OCI-LY1 (cell line): ENCODE measurements around the gene NSUN6.

Experiments used
- H2AFZ ChIP-seq: fragments of 200-600 bp; sonication (generic), shearing (Covaris generic); 2 replicates; pipeline ENCODE4 v1.6.0; 2014; ENCODE audit warnings: antibody characterized with exemption, mild to moderate bottlenecking, low read length
- H3F3A ChIP-seq: fragments of 200-600 bp; sonication (generic), shearing (Covaris generic); 2 replicates; pipeline ENCODE4 v1.6.0; 2014; ENCODE audit warnings: mild to moderate bottlenecking, antibody characterized with exemption, low read length, moderate library complexity; ENCODE audit not compliant: insufficient read depth
- H3K27ac ChIP-seq: fragments of 200-600 bp; sonication (generic); 2 replicates; pipeline ENCODE4 v1.5.1; 2014; ENCODE audit warnings: low read length, mixed run types, mild to moderate bottlenecking, low read depth; ENCODE audit not compliant: poor library complexity, severe bottlenecking
- H3K27me3 ChIP-seq: fragments of 200-600 bp; sonication (generic); 2 replicates; pipeline ENCODE4 v1.6.0; 2014; ENCODE audit warnings: antibody characterized with exemption, mild to moderate bottlenecking, low read length, moderate library complexity; ENCODE audit not compliant: insufficient read depth
- H3K36me3 ChIP-seq: fragments of 200-600 bp; sonication (generic); 2 replicates; pipeline ENCODE4 v1.6.1; 2014; ENCODE audit warnings: mild to moderate bottlenecking, antibody characterized with exemption, low read length, moderate library complexity, mixed read lengths; ENCODE audit not compliant: insufficient read depth
- H3K4me1 ChIP-seq: fragments of 200-600 bp; sonication (generic); 2 replicates; pipeline ENCODE4 v1.5.1; 2014; ENCODE audit warnings: mild to moderate bottlenecking, low read length, moderate library complexity; ENCODE audit not compliant: insufficient read depth, severe bottlenecking
- H3K4me2 ChIP-seq: fragments of 200-600 bp; sonication (generic), shearing (Covaris generic); 2 replicates; pipeline ENCODE4 v1.6.1; 2014; ENCODE audit warnings: low read length
- H3K4me3 ChIP-seq: fragments of 200-600 bp; sonication (generic); 2 replicates; pipeline ENCODE4 v1.5.1; 2014; ENCODE audit warnings: low read length, low read depth, mild to moderate bottlenecking, mixed read lengths; ENCODE audit not compliant: poor library complexity, severe bottlenecking
- H3K79me2 ChIP-seq: fragments of 200-600 bp; shearing (Covaris generic); 2 replicates; pipeline ENCODE4 v1.6.1; 2016; ENCODE audit warnings: mixed run types, low read length, mixed read lengths; ENCODE audit not compliant: insufficient read depth
- H3K9ac ChIP-seq: fragments of 200-600 bp; sonication (generic), shearing (Covaris generic); 2 replicates; pipeline ENCODE4 v1.6.1; 2014; ENCODE audit warnings: mild to moderate bottlenecking, low read length, mixed read lengths
- H3K9me2 ChIP-seq: fragments of 200-600 bp; sonication (generic), shearing (Covaris generic); 2 replicates; pipeline ENCODE4 v1.6.1; 2014; ENCODE audit warnings: low read depth, mild to moderate bottlenecking, low read length, mixed read lengths
- H3K9me3 ChIP-seq: fragments of 200-600 bp; shearing (Covaris generic); 2 replicates; pipeline ENCODE4 v1.6.1; 2014; ENCODE audit warnings: low read length, mixed read lengths
- H4K20me1 ChIP-seq: fragments of 200-600 bp; sonication (generic), shearing (Covaris generic); 2 replicates; pipeline ENCODE4 v1.6.0; 2016; ENCODE audit warnings: mild to moderate bottlenecking, low read length; ENCODE audit not compliant: insufficient read depth
- EZH2 ChIP-seq: fragments of 200-600 bp; sonication (generic), shearing (Covaris generic); IDR thresholded peaks from 2 replicates; pipeline ENCODE4 v1.8.0; 2017; ENCODE audit warnings: borderline replicate concordance, mixed run types, mild to moderate bottlenecking, antibody characterized with exemption, low read length, moderate library complexity, mixed read lengths
- TF ChIP-seq, protein P1 (sequence below): fragments of 200-600 bp; sonication (generic), shearing (Covaris generic); IDR thresholded peaks from 2 replicates; pipeline ENCODE4 v1.5.1; 2017; ENCODE audit warnings: mild to moderate bottlenecking, antibody characterized with exemption, low read length, moderate library complexity, mixed read lengths

The NSUN6 gene

DNA sequence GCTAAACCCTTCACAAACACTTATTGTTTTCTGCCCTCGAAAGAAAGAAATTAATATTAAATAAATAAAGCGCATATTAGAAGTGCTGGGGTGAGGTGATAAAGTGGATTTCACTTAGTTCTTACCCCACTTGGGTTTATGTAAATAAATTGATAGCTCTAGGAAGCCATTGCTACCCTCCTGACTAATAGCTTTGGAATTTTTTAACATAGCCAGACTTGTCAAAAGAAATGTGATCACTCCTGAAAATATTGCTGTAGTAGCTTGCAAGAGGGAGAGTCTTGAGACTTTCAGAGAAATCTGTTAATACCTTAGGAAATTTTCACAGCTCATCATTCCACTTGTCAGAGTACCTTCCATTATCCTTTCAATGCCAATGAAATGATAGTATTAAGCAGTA lies 15.4 kb upstream of the NSUN6 start:
- Histone ChIP-seq H3K9me3 (no peaks in the 10 kb centered on the region), H3K4me1 (peaks cover 7% of the 10 kb centered on the region), H3K9ac (no peak overlapping the region), H3K27ac (no peak overlapping the region), H3K4me3 (no peak overlapping the region), H3K4me2 (no peak overlapping the region), H4K20me1 (no peaks in the 10 kb centered on the region; the same call in 1 of the 2 replicates), H3K27me3 (no peaks in the 10 kb centered on the region), H3K9me2 (no peaks in the 10 kb centered on the region), H3K79me2 (peaks cover 63% of the 10 kb centered on the region), H3F3A (no peaks in the 10 kb centered on the region), H2AFZ (no peak overlapping the region), H3K36me3 (peaks cover 42% of the 10 kb centered on the region)
- TF ChIP-seq EZH2: no peak
- TF ChIP-seq, protein P1, sequence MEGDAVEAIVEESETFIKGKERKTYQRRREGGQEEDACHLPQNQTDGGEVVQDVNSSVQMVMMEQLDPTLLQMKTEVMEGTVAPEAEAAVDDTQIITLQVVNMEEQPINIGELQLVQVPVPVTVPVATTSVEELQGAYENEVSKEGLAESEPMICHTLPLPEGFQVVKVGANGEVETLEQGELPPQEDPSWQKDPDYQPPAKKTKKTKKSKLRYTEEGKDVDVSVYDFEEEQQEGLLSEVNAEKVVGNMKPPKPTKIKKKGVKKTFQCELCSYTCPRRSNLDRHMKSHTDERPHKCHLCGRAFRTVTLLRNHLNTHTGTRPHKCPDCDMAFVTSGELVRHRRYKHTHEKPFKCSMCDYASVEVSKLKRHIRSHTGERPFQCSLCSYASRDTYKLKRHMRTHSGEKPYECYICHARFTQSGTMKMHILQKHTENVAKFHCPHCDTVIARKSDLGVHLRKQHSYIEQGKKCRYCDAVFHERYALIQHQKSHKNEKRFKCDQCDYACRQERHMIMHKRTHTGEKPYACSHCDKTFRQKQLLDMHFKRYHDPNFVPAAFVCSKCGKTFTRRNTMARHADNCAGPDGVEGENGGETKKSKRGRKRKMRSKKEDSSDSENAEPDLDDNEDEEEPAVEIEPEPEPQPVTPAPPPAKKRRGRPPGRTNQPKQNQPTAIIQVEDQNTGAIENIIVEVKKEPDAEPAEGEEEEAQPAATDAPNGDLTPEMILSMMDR: no peak

DNA sequence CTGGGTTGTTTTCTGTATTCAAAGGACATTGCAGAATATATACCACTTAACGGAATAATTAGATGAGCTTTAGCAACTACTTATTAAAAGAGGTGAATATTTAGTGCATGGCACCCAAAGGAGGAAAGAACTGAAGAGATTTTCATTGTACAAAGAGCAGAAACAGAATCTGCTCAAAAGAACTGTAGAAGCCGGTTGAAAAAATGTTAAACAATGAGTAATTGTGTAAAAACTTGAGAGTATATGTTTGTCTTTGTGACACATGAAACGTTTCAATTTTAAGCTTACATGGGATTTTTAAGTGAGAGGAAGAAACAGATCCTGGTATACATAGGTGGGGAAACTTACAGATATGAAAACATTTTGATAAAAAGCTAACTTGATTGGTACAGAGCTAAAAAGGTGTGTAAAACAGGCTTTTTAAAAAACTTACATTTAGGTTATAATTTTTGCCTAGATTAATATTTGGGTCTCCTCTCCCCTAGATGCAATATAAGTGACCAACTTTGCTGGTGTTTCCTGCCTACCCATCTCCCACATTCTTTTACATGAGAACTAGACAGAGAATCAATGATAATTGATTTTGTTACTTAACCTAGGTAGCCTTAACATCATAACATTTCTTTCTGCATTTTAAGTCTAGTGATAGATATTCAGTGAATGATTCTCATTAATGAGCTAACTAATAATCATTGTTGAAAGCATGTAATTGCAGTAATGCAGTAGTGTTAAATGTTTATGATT lies 14.6 kb upstream of the NSUN6 start:
- Histone ChIP-seq H3K27ac (no peak overlapping the region), H4K20me1 (no peaks in the 10 kb centered on the region; the same call in 1 of the 2 replicates), H3F3A (no peaks in the 10 kb centered on the region), H3K4me2 (no peak overlapping the region), H3K4me1 (peaks cover 15% of the 10 kb centered on the region), H3K9me2 (no peaks in the 10 kb centered on the region), H3K79me2 (peaks cover 71% of the 10 kb centered on the region), H3K4me3 (no peak overlapping the region), H3K36me3 (peaks cover 37% of the 10 kb centered on the region), H3K9ac (no peak overlapping the region), H3K27me3 (no peaks in the 10 kb centered on the region), H3K9me3 (no peaks in the 10 kb centered on the region), H2AFZ (no peak overlapping the region)
- no peak for TF ChIP-seq EZH2
- TF ChIP-seq, protein P1: no peak

DNA sequence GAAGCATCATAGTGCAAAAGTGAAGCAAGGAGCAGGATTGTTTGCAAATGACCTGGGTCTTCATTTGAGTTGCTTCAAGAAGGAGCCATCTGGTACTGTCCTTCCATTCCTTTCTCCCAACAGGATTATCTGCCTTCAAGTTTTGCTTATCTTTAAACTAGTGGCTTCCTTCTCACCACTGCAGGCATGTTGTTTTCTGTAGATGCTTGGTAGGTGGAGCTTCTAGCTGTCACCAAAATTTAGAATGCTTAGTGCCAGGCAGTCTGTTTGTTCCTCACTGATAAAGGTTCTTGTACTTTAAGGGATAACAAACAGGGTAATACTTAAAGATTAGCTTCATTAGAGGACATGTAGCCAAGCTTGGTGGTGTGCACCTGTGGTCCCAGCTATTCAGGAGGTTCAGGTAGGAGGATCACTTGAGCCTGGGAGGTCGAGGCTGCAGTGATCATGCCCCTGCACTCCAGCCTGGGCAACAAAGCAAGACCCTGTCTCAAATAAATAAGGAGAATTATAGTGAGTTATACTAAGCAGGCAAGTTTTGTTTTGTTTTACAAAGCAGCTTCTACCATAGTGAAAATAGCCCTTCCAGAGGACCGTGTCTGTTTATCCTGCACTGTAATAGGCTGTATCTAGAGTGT lies 13.6 kb upstream of the NSUN6 start:
- Histone ChIP-seq H3K4me1 (peaks cover 23% of the 10 kb centered on the region), H3K4me2 (no peak overlapping the region), H3K27me3 (no peaks in the 10 kb centered on the region), H3K9me2 (no peaks in the 10 kb centered on the region), H3K4me3 (no peak overlapping the region), H3K9me3 (no peaks in the 10 kb centered on the region), H3K79me2 (peaks cover 81% of the 10 kb centered on the region), H4K20me1 (no peaks in the 10 kb centered on the region; the same call in 1 of the 2 replicates), H3K27ac (no peak overlapping the region), H3K9ac (no peak overlapping the region), H2AFZ (no peak overlapping the region), H3F3A (no peaks in the 10 kb centered on the region), H3K36me3 (peaks cover 29% of the 10 kb centered on the region)
- no peak for TF ChIP-seq EZH2
- TF ChIP-seq, protein P1: no peak
